ENCODE data around the gene ANKRD11.

- TF ChIP-seq CTCF (IDR thresholded peaks at IDR 0.05) (no peak), ZFX (IDR thresholded peaks at IDR 0.05; ENCODE audit: borderline replicate concordance) (no peak)
These were observed 44.0 kb downstream of the ANKRD11 start for GRCh38 chr16:89446136-89446974.

Measured in 22Rv1 (cell line).